ENCODE results near the gene NOP9.

The NOP9 gene

DNA sequence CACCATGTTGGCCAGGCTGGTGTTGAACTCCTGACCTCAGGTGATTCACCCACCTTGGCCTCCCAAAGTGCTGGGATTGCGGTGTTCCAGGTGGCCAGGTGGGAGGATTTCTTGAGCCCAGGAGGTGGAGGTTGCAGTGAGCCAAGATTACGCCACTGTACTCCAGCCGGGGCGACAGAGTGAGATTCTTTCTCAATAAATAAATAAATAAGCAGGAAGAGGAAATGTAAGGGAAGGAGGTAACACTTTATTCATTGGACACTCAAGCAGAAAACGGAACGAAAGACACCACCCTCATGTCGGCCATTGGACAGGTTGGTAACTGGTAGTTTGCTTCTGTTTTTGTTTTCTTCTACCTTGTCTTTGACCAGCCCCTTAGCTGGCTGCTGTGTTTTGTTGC, 55.4 kb downstream of the NOP9 start:
- no peak overlapping the region for H3K4me3 Mint-ChIP-seq
- no peaks in the 10 kb centered on the region for H3K4me1 Mint-ChIP-seq
- no peak overlapping the region for H3K27ac Mint-ChIP-seq
- no peaks in the 10 kb centered on the region for H3K9me3 Mint-ChIP-seq
- H3K27me3 Mint-ChIP-seq (ENCODE audit: low read depth) = peaks cover 37% of the 10 kb centered on the region
- no peaks in the 10 kb centered on the region for H3K36me3 Mint-ChIP-seq (ENCODE audit: low read depth)
- TF ChIP-seq, protein P1, sequence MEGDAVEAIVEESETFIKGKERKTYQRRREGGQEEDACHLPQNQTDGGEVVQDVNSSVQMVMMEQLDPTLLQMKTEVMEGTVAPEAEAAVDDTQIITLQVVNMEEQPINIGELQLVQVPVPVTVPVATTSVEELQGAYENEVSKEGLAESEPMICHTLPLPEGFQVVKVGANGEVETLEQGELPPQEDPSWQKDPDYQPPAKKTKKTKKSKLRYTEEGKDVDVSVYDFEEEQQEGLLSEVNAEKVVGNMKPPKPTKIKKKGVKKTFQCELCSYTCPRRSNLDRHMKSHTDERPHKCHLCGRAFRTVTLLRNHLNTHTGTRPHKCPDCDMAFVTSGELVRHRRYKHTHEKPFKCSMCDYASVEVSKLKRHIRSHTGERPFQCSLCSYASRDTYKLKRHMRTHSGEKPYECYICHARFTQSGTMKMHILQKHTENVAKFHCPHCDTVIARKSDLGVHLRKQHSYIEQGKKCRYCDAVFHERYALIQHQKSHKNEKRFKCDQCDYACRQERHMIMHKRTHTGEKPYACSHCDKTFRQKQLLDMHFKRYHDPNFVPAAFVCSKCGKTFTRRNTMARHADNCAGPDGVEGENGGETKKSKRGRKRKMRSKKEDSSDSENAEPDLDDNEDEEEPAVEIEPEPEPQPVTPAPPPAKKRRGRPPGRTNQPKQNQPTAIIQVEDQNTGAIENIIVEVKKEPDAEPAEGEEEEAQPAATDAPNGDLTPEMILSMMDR (IDR thresholded peaks at IDR 0.05; ENCODE audit: unreplicated experiment in 3 of 3) = no peak

DNA sequence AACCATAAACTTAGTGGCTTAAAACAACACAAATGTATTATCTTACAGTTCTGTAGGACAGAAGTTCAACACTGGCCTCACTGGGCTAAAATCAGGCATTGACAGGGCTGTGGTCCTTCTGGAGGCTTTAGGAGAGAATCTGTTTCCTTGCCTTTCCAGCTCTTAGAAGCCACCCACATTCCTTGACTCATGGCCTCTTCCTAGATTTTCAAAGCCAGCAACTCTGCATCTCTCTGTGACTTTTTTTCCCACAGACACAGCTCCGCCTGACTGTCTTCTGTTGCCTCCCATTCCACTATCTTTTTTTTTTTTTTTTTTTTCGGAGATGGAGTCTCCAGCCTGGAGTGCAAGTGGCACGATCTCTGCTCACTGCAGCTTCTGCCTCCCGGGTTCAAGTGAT, 56.6 kb downstream of the NOP9 start:
- peaks cover 34% of the 10 kb centered on the region for H3K27me3 Mint-ChIP-seq (ENCODE audit: low read depth)
- no peaks in the 10 kb centered on the region for H3K4me1 Mint-ChIP-seq
- no peaks in the 10 kb centered on the region for H3K36me3 Mint-ChIP-seq (ENCODE audit: low read depth)

More for the DNA sequence above, 56.6 kb downstream of the NOP9 start:
- no peaks in the 10 kb centered on the region for H3K9me3 Mint-ChIP-seq
- TF ChIP-seq, protein P1 (IDR thresholded peaks at IDR 0.05; ENCODE audit: unreplicated experiment in 3 of 3) = no peak
- no peak overlapping the region for H3K4me3 Mint-ChIP-seq
- no peak overlapping the region for H3K27ac Mint-ChIP-seq
